IgD-negative memory B cell (primary cell): Measurements from ENCODE around the gene CNPY3. TPM values are rescaled to one million over a fixed set of nuclear protein-coding genes. Genes with fewer than 3 reads are reported as not detected.
A peak's percentile ranks its signal among the peaks of the same experiment; 100 is the strongest.

ENCODE experiments used
- H3K27ac Mint-ChIP-seq, 3 donors: one replicate each; pipeline ENCODE4 v1.8.0; 2020 to 2022; ENCODE audit warnings: mild to moderate bottlenecking in 3 of 3, mixed read lengths in 3 of 3, moderate library complexity in 1 of 3
- H3K27me3 Mint-ChIP-seq: one replicate; pipeline ENCODE4 v1.8.0; 2021; ENCODE audit warnings: mixed read lengths
- H3K36me3 Mint-ChIP-seq: one replicate; pipeline ENCODE4 v1.8.0; 2020; ENCODE audit warnings: mild to moderate bottlenecking, mixed read lengths
- H3K4me1 Mint-ChIP-seq, 3 donors: one replicate each; pipeline ENCODE4 v1.8.0; 2020 to 2022; ENCODE audit warnings: mixed read lengths in 3 of 3, mild to moderate bottlenecking in 1 of 3
- H3K4me3 Mint-ChIP-seq, 4 donors: one replicate each; pipeline ENCODE4 v1.8.0; 2020 to 2022; ENCODE audit warnings: mild to moderate bottlenecking in 4 of 4, mixed read lengths in 4 of 4, moderate library complexity in 3 of 4
- H3K9me3 Mint-ChIP-seq, 3 donors: one replicate each; pipeline ENCODE4 v1.8.0; 2020 to 2021; ENCODE audit warnings: mixed read lengths in 3 of 3, mild to moderate bottlenecking in 1 of 3
- polyA plus RNA-seq: library from polyadenylated mRNA; unstranded; fragments of 300-500 nt; fragmentation: Illumina TruSeq; gene quantifications from one replicate; pipeline ENCODE4 v1.2.3, GENCODE V29; 2021

CNPY3 gene
- polyA plus RNA-seq, 1 donor from 2014 or later, result 272 TPM

GRCh38 chr6:42960243-42961019 is 31.2 kb downstream of the CNPY3 start, which contains the start of gene GNMT:
GNMT (plus strand) TSS chr6:42960754; CDS start chr6:42960768, 14 bp downstream.
- Mint-ChIP-seq H3K4me1 (peaks cover 0 to 10% (median 3%) of the 10 kb centered on the region in 3 donors), H3K36me3 (no peaks in the 10 kb centered on the region), H3K27me3 (no peaks in the 10 kb centered on the region), H3K27ac (peak within 1 kb of the TSS in 2 of 3 donors; percentile 59 to 71), H3K9me3 (no peaks in the 10 kb centered on the region), H3K4me3 (peak within 1 kb of the TSS; percentile 67 to 91 (median 84))

DNA sequence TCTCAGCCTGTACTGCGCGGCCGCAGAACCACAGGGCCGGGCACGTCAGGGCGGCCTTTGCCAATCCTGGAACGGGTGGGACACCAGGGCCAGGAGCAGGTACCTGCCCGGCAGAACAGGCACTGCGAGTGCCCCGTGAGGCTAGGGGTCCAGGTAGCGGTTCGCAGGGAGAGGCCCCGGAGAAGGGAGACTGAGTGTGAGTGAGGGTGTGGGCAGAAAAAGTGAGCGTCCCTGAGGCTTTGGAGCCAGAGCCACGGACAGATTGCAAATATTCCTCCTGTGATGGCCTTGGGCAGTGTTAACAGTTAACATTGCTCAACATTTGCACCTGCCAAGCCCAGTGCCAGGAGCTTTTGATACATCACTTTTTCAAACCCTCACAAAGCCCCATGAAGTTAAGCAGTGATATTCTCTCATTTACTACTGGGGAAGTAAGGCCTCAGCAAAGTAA is 31.8 kb downstream of the CNPY3 start:
- Mint-ChIP-seq H3K4me1 (peaks cover 0 to 10% (median 3%) of the 10 kb centered on the region in 3 donors), H3K4me3 (peak overlapping the region in 1 of 4 donors; percentile 89), H3K27me3 (no peaks in the 10 kb centered on the region), H3K9me3 (no peaks in the 10 kb centered on the region), H3K27ac (no peak overlapping the region), H3K36me3 (no peaks in the 10 kb centered on the region)

- H3K36me3 Mint-ChIP-seq, result peaks cover 4% of the 10 kb centered on the region
- H3K9me3 Mint-ChIP-seq, result no peaks in the 10 kb centered on the region
- peak overlapping the region in 1 of 4 donors; percentile 26 for H3K4me3 Mint-ChIP-seq
- no peaks in the 10 kb centered on the region for H3K27me3 Mint-ChIP-seq
- peaks cover 0 to 10% (median 3%) of the 10 kb centered on the region in 3 donors for H3K4me1 Mint-ChIP-seq
- no peak overlapping the region for H3K27ac Mint-ChIP-seq
These were observed 32.8 kb downstream of the CNPY3 start for GRCh38 chr6:42962096-42962495.

DNA sequence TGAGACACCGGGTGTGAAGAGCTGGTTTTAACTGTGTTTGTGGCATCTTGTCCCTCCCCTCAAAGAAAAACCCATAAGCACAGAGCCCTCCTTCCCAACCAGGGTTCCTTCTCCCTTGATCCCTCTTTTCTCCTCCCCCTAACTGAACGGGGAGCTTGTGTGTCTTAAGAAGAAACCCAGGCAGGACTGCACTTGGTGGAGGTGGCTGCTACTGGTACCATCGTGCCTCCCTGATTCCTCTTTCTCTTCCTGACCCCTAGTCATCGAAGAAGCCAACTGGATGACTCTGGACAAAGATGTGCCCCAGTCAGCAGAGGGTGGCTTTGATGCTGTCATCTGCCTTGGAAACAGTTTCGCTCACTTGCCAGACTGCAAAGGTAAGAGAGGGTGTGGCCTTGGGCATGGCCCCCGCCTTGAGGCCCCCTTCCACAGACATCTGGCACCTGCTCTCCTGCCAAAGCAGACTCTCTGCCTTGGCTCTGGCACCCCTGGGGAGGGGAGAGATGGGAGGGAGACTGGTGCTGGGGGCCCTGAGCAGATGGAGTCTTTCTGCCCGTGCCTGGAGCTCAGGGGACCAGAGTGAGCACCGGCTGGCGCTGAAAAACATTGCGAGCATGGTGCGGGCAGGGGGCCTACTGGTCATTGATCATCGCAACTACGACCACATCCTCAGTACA is 33.4 kb downstream of the CNPY3 start:
- H3K27me3 Mint-ChIP-seq, result no peaks in the 10 kb centered on the region
- H3K4me1 Mint-ChIP-seq, result peaks cover 0 to 10% (median 3%) of the 10 kb centered on the region in 3 donors
- H3K4me3 Mint-ChIP-seq, result peak overlapping the region in 1 of 4 donors; percentile 43
- no peaks in the 10 kb centered on the region for H3K9me3 Mint-ChIP-seq
- H3K27ac Mint-ChIP-seq, result no peak overlapping the region
- H3K36me3 Mint-ChIP-seq, result peaks cover 4% of the 10 kb centered on the region

- no peaks in the 10 kb centered on the region for H3K9me3 Mint-ChIP-seq
- no peaks in the 10 kb centered on the region for H3K27me3 Mint-ChIP-seq
- H3K27ac Mint-ChIP-seq, result no peak overlapping the region
- H3K4me3 Mint-ChIP-seq, result no peak overlapping the region
- H3K4me1 Mint-ChIP-seq, result peaks cover 0 to 10% (median 3%) of the 10 kb centered on the region in 3 donors
- peaks cover 4% of the 10 kb centered on the region for H3K36me3 Mint-ChIP-seq
These were observed 34.0 kb downstream of the CNPY3 start for GRCh38 chr6:42963179-42963854.

GRCh38 chr6:42963855-42964605 is 34.8 kb downstream of the CNPY3 start:
- peaks cover 0 to 10% (median 3%) of the 10 kb centered on the region in 3 donors for H3K4me1 Mint-ChIP-seq
- H3K27ac Mint-ChIP-seq, result no peak overlapping the region
- H3K9me3 Mint-ChIP-seq, result no peaks in the 10 kb centered on the region
- H3K4me3 Mint-ChIP-seq, result no peak overlapping the region
- H3K36me3 Mint-ChIP-seq, result peaks cover 4% of the 10 kb centered on the region
- H3K27me3 Mint-ChIP-seq, result no peaks in the 10 kb centered on the region

- H3K27me3 Mint-ChIP-seq, result no peaks in the 10 kb centered on the region
These were observed 37.3 kb downstream of the CNPY3 start for GRCh38 chr6:42966571-42966970.

DNA sequence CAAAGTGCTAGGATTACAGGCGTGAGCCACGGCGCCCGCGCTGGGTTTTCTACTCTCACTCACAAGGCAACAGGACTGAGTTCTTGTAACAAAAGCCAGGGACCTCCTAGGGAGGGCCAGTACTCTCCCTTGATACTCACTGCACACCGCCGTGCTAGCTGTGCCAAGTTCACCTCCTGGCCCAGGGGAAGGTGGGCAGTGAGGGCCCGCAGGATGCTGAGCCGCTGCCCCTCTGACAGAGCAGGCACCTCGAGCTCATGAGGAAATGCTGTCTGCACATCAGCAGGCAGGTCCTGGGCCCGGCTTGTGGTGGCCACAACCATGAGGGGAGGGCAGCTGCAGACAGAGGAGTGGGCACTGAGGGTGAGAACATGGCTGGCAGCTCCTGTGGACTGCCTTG is 37.9 kb downstream of the CNPY3 start:
- Mint-ChIP-seq H3K4me1 (peaks cover 0 to 2% (median 0%) of the 10 kb centered on the region in 3 donors), H3K27ac (no peak overlapping the region), H3K36me3 (peaks cover 4% of the 10 kb centered on the region), H3K9me3 (no peaks in the 10 kb centered on the region), H3K27me3 (no peaks in the 10 kb centered on the region), H3K4me3 (no peak overlapping the region)

More at GRCh38 chr6:42966571-42966970, 37.3 kb downstream of the CNPY3 start:
- Mint-ChIP-seq H3K4me3 (no peak overlapping the region), H3K9me3 (no peaks in the 10 kb centered on the region), H3K36me3 (peaks cover 4% of the 10 kb centered on the region), H3K27ac (no peak overlapping the region), H3K4me1 (peaks cover 0 to 4% (median 0%) of the 10 kb centered on the region in 3 donors)

GRCh38 chr6:42968126-42968701 is 38.9 kb downstream of the CNPY3 start:
- H3K4me3 Mint-ChIP-seq, result no peak overlapping the region
- H3K27me3 Mint-ChIP-seq, result no peaks in the 10 kb centered on the region
- H3K4me1 Mint-ChIP-seq, result peaks cover 0 to 2% (median 0%) of the 10 kb centered on the region in 3 donors
- peaks cover 4% of the 10 kb centered on the region for H3K36me3 Mint-ChIP-seq
- no peaks in the 10 kb centered on the region for H3K9me3 Mint-ChIP-seq
- no peak overlapping the region for H3K27ac Mint-ChIP-seq

GRCh38 chr6:42968783-42969182 is 39.5 kb downstream of the CNPY3 start:
- Mint-ChIP-seq H3K27me3 (no peaks in the 10 kb centered on the region), H3K27ac (no peak overlapping the region), H3K4me1 (peaks cover 0 to 2% (median 0%) of the 10 kb centered on the region in 3 donors), H3K9me3 (no peaks in the 10 kb centered on the region), H3K4me3 (no peak overlapping the region), H3K36me3 (peaks cover 4% of the 10 kb centered on the region)

DNA sequence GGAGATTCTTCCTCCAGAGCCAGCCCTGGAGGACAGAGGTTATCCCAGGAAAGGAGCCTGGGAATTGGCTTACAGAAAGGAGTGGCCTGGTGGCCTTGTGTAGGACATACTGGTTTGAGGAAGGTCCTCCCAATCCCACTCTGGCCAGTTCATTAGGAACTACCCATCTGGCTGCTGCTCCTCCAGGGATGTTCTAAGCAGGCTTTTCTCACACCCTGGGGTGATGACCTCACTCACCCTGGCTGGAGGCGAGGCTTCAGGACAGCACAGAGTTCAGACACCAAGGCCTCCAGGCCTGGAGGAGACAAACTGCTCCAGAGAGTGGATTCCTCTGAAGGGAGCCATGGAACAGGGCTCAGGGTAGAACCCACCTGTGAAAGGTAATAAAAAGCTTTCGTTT is 40.2 kb downstream of the CNPY3 start:
- Mint-ChIP-seq H3K27ac (no peak overlapping the region), H3K4me3 (no peak overlapping the region), H3K4me1 (peaks cover 0 to 2% (median 0%) of the 10 kb centered on the region in 3 donors), H3K36me3 (peaks cover 4% of the 10 kb centered on the region), H3K9me3 (no peaks in the 10 kb centered on the region), H3K27me3 (no peaks in the 10 kb centered on the region)

DNA sequence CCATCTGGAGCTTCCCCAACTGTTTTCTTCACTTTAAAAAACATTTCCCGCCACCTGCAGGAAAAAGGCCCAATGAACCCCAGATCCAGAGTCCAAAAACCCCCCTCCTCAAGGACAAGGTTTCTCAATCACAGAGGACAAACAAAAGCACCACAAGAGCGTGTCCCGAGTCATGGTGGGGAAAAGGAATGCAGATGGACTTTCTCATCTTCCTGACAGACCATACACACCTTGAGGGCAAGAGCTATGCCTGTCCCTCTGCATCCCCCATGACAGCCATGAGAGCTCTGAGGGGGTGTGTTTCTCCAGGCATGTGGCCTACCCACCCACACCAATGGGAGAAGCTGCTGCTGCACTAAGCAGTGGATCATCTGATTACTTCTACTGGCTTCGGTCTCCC is 40.7 kb downstream of the CNPY3 start:
- peaks cover 4% of the 10 kb centered on the region for H3K36me3 Mint-ChIP-seq
- H3K27me3 Mint-ChIP-seq, result no peaks in the 10 kb centered on the region
- H3K9me3 Mint-ChIP-seq, result no peaks in the 10 kb centered on the region
- H3K4me1 Mint-ChIP-seq, result peaks cover 0 to 2% (median 1%) of the 10 kb centered on the region in 3 donors
- H3K27ac Mint-ChIP-seq, result no peak overlapping the region
- H3K4me3 Mint-ChIP-seq, result no peak overlapping the region

- Mint-ChIP-seq H3K27ac (no peak overlapping the region), H3K4me1 (peaks cover 0 to 6% (median 2%) of the 10 kb centered on the region in 3 donors), H3K4me3 (no peak overlapping the region), H3K27me3 (no peaks in the 10 kb centered on the region), H3K36me3 (peaks cover 4% of the 10 kb centered on the region), H3K9me3 (no peaks in the 10 kb centered on the region)
These were observed 41.8 kb downstream of the CNPY3 start for GRCh38 chr6:42970871-42971612.
